ENCODE measurements around the gene TTF2.

TTF2 gene

DNA sequence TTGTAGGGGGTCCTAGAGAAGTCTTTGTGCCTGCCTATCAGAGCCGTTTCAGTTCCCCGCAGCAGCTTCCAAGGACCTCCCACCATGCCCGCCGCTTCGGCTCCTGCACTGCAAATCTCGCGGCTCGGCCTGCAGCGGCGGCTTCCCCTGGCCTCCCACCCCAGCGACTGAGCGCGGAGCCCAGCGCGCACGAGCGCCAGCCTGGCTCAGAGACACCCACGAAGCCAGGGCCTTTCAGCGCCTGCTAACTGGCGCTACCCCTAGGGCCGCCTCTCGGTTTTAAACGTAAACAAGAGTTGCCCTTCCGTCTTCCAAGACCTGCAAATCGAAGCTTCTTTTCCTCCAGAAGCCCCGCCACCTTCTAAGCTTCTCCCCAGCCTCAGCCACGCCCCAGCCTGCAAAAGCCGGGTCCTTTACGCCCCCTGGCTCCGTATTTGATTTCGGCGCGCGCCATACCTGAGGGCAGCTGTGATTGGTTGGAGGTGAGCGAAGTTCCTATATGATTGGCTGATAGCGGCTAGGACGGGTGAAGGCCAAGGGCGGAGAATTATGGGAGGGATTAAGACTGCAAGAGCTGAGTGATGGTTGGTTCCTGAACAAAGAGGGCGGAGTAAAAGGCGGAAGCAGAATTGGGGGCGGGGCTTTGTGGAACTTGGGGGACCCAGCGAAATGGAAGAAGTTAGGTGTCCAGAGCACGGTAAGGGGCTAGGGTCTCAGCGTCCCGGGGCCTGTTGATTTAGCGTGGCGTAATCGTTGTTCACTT lies at the start of gene TTF2:
TTF2 (plus strand) TSS at position 649 of the 763 bp plus-strand sequence; CDS start at position 670, 21 bp downstream.
- peak; percentile 99 for DNase-seq

DNA sequence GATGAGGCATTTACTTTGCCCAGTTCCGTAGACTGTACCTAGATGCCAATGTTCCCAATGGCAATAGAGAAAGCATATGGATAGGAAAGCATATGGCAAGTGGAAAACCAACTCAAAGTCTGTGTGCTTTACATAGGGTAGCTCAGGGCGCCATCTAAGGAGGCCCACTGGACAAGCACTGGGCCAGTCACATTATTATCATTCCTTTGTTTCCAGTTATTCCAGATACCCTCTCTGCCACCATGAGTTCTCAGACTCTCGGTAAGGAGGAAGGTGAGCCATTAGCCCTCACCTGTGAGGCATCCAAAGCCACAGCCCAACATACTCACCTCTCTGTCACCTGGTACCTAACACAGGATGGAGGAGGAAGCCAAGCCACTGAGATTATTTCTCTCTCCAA lies 48.8 kb upstream of the TTF2 start:
- DNase-seq, result no peak

DNA sequence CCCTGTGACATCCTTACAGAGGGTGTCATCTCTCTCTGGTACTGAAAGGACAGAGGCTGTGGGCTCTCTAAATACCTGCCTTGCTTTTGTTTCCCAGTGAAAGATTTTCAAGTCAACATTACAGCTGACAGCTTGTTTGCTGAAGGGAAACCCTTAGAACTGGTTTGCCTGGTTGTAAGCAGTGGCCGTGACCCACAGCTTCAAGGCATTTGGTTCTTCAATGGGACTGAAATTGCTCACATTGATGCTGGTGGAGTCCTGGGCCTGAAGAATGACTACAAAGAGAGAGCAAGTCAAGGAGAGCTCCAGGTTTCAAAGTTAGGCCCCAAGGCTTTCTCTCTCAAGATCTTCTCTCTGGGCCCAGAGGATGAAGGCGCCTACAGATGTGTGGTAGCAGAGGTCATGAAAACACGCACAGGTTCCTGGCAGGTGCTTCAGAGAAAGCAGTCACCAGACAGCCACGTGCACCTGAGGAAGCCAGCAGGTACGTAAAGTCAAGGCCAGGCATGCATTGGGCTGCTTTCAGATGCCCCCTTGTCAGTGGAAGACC lies 46.7 kb upstream of the TTF2 start:
- no peak for DNase-seq

DNA sequence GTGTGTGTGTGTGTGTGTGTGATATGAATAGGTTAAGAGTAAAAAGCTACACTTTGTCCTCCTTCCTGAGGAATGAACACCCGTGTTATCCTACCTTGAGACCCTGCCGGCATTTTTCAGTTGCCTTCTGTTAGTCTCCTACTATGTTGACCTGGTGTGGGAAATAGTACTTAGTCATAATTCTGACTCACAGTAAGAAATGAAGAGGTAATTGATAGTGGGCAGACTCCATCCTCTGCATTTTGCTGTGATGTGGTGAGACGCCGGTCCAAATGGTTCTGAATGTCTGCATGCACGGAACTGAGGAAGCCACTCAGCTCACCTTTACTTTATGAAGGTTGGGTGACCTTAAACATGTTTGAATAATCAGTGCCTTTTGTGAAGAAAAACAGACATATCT lies 45.9 kb upstream of the TTF2 start:
- no peak for DNase-seq

DNA sequence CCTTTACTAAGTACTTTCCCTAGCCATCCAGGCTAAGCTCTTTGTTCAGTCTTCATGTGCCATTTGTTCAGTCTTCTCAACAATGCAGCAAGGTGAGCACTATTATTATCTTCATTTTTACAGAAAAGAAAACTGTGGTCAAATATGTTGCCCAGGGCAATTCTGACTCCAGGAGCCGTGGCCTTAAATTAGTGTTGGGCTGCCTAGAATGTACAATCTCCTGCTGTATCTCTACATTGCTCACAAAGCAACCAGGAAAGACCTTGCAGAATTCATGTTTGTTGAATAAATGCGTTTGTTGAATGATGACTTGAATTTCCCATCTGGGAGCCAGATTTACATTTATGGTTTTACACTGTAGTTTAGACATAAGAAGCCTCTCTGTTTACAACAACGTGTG lies 44.4 kb upstream of the TTF2 start:
- DNase-seq, result no peak

DNA sequence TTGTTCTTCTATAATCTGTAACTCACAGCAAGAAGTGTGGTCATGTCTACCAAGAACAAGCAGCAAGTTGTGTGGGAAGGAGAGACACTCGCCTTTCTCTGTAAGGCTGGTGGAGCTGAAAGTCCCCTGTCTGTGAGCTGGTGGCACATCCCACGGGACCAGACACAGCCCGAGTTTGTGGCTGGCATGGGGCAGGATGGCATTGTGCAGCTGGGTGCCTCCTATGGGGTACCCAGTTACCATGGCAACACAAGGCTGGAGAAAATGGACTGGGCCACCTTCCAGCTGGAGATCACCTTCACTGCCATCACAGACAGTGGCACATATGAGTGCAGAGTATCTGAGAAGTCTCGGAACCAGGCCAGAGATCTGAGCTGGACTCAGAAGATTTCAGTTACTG lies 43.1 kb upstream of the TTF2 start:
- no peak for DNase-seq

DNA sequence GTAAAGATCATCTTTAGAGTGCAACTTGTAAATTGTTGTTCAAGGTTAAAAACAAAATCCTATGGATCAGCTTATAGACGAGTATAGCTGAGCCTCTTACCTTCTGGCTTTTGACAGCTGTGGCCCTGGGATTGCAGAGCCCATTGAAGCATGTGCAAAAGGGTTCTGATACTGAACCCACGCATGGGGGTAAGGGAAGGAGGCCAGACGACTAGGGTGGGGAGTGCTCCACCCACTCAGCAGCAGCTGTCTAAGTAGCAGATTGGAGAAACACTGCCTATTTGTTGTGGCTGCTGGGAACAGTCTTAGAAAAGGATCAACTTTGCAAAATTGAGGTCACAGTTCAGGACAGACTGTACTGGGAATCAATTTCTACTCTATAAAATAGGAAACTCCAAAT lies 42.5 kb upstream of the TTF2 start:
- DNase-seq, result no peak

DNA sequence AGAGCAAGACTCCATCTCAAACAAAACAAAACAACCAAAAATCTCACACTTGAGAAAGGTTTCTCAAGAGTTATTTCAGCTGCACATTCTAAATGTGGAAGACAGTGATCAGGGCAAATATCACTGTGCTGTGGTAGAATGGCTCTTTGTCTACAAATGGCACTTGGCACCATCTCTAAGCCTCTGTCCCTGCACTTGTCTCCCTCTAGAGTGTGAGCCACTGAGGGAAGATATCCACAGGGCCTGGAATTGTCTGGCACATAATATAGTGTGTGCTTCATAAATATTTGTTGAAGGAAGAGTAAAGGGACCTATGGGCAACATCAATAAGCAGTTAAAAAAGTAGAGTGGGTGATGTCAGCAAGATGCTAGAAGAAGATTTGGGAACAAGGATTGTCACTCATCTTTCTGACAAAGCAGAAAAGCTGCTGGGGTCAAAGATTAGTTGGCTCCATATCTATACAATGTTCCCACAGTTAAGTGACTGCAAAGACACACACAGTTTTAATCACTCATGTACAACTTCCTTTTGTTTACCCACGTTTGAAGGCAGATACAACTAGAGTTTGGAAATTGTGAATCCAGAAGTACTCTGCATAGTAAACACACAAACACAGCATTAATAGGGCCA lies 39.5 kb upstream of the TTF2 start:
- DNase-seq, result no peak

DNA sequence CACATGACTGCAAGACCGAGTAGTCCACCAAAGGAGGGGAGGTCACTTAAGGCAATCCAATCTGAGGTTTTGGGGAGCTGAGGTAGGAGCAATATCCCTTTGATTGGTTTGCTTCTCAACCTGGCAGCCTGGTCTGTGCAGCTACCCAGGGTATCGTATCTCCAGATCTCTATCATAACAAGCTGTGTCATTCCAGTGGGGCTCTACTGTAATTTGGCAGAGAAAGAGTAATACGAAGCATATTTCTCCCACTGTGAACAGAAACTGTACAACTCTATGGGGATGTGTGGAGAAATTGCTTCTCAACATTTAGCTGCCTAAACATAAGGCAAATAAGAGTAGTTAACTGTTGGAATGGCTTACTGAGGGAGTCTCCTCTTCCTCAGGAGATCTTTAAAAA lies 38.0 kb upstream of the TTF2 start:
- no peak for DNase-seq

DNA sequence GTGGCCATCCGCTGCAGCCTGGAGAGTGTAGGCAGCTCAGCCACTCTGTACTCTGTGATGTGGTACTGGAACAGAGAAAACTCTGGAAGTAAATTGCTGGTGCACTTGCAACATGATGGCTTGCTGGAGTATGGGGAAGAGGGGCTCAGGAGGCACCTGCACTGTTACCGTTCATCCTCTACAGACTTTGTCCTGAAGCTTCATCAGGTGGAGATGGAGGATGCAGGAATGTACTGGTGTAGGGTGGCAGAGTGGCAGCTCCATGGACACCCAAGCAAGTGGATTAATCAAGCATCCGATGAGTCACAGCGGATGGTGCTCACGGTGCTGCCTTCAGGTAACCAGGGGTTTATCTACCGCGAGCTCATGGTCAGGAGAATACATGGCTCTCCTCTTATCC lies 34.6 kb upstream of the TTF2 start:
- no peak for DNase-seq

DNA sequence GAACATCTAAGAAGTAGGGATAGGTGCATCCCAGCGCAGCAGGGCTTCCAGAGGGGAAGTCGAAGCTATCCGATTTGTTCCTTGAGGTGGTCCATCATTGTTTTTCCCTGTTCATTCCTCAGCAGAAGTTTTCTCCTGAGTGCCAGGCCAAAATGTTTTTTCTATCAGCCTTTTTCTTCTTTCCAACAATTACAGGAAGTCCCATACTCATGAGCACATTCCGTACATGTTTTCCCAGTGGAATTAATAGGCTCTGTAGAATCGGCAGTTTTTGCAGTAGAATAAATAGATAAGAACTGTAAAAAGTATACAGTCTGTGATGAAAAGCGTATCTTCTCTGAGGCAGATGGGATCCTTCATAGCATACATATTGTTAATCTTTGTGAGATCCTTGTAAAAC lies 33.8 kb upstream of the TTF2 start:
- DNase-seq, result no peak

DNA sequence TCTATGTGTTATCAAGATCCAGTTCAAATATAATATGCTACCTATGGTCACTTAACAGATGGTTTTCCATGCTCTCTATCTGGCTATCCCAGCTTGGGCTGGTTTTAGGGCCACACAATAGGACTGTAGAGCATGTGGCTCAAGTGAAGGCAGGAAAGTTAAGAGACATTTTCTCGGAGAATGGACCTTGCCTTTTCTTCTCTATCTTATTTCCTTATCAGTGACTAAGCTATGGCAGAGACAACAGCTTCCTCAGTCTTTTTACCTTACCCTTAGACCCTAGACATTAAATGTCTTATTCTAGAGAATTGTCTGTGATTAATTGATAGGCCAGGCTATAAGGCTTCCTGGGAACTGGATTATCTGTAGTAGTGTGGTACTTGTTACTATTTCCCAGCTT lies 30.4 kb upstream of the TTF2 start:
- DNase-seq, result no peak

DNA sequence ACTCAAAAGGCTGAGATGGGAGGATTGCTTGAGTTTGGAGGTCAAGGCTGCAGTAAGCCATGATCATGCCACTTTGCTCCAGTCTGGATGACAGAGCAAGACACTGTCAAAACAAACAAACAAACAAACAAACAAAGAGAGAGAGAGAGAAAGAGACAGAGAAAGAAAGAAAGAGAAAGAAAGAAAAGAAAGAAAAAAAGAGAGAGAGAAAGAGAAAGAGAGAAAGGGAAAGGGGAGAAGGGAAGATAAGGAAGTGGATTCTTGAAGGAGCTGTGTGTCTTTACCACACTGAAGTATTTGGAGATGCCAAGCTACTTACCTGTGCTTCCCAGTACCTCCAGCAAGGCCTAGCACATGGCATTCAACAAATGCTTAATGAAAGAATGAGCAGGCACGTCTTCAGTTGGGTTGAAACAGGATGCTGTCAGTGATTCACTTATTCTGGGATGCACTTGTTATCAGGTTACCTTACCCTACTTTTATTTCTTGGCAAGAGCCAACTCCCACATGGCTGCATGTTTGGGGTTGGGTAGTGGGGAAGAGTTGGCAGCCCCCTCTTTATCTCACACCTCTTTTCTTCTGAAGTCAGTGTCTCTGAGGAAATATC lies 29.8 kb upstream of the TTF2 start:
- DNase-seq, result no peak

DNA sequence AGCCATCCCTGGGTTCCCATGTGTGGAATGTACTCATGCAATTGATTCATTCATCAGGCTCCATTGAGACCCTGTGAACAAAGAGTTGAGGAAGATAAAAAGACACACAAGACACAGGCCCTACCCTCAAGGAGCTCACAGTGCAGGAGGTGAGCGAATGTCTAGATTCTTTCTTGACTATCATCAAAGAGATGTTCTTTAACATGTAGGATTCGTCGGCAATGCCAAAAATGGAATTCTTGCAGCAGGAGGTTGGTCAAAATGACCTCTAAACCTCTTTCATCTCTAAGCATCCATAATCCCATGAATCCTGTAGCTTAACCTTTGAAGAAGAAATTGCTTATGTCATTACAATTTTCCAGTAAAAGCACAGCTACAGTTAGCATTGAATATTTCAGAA lies 27.9 kb upstream of the TTF2 start:
- no peak for DNase-seq

DNA sequence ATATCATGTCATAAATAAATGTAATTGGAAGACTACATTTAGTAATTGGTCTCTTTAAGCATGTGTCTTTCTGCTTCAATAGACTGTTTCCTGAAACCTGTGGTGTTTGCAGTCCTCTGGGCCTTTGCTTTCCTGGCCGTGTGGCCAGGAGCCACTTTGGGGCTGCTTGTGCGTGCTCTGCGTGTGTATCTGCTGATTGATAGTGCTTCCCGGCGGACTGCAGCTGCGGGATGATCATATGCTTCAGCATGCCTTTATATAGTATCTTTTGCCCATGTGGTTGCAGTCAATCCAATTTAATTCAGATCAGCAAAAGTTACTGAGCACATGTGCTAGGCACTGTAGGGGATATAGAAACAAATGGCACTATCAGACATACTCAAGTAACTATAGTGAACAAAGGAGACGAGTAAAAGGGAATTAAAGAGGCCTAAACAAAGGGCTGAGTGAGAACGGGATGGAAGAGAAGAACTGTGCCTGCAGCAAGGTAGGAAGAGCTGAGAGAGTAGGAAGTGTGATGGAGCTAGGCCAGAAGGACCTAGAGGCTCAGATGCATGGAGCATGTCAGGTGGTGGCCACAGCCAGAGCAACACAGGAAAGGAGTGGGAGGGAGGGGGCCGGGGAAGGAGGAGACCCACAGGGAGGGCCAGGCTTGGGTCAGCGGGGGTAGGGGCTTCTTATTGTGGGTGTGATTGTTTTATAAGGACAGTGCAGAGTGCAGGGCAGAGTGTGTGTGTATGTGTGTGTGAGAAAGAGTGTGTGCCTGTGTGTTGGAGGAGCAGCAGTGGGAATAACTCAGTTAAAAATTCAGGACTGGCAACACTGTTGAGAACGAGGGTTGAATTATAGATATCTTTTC lies 27.2 kb upstream of the TTF2 start:
- DNase-seq, result no peak

DNA sequence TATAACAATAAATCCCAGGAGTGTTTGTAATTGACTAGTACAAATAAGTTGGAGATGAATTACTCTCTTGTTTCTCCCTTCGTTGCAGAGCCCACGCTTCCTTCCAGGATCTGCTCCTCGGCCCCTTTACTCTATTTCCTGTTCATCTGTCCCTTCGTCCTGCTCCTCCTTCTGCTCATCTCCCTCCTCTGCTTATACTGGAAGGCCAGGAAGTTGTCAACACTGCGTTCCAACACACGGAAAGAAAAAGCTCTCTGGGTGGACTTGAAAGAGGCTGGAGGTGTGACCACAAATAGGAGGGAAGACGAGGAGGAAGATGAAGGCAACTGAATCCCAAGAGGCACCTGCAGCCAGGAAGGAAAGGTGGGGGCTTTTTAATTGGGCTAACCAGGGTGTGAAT lies 26.4 kb upstream of the TTF2 start:
- no peak for DNase-seq

DNA sequence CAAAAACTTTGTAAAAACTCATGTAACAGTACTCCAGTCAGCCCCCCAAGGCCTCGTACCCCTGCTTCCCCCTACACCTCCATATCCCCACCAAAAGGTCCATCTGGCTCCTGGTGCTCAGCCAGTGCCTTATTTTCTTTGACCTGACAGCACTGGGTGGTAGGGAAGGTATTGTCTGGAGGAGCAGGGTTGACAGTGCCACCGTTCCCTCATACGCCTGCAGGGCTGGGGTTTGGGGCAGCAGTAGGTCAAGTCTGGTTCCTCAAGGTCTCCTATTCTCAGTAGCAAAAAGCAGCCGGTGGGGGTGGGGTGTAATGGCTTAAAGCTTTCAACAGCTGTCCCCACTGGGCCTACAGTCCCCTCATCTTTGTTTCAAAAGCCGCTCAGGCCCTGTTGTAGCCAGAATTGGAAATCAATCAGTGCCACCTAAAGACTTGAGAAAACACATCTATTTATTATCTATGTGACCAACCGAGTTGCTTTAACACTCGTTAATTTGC lies 25.3 kb upstream of the TTF2 start:
- no peak for DNase-seq

DNA sequence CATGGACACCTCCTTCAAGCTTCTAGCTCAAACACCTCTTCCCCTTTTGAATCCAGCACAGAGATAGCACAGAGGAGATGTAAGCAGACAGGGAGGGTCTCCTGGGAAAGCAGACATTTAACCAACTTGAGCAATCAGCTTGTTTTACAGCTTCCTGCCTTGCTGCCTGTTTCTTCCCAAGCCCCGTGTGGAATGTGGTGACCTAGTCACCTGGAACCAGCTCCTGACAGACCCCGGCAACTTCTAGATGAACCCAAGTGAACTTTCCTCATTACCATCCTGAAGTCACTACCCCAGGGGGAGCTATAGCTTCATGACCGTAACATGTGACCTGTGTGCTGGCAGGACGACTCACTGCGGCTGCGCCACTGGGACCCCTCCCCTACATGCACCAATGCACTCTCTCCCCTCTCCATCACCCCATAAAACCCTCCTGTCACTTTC lies 24.1 kb upstream of the TTF2 start:
- DNase-seq, result no peak

DNA sequence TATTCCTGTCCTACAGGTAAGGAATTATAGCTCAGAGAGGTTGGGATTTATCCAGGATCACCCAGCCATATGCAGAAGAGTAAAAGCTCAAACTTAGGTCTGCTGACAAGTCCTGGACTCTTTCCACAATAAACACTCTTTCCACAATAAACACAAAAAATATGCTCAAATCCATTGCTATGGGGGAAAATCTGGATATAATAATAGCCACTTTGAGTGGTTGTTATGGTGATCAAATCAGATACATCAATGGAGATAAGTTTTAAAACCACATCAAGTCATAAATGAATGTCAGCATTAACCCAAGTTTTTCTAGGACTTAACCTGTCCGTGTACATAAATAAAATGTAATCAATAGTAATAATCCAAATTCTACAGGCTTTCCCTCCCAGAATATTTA lies 22.3 kb upstream of the TTF2 start:
- DNase-seq, result no peak

DNA sequence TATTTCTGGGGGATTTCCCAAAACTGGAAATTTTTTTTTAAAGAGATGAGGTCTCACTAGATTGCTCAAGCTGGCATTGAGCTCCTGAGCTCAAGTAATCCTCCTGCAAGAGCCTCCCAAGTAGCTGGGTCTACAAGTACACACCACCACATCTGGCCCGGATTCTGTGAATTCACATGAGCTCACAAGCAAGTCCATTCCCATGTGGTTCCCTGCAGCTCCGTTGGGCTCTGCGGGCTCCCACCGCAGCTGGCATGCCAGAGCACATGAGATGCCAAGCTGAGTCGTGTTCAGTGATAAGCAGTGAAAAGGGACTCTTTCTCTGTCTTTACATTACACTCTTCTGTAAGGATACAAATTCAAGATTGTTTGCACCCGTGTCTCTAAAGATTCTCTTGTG lies 21.9 kb upstream of the TTF2 start:
- no peak for DNase-seq

DNA sequence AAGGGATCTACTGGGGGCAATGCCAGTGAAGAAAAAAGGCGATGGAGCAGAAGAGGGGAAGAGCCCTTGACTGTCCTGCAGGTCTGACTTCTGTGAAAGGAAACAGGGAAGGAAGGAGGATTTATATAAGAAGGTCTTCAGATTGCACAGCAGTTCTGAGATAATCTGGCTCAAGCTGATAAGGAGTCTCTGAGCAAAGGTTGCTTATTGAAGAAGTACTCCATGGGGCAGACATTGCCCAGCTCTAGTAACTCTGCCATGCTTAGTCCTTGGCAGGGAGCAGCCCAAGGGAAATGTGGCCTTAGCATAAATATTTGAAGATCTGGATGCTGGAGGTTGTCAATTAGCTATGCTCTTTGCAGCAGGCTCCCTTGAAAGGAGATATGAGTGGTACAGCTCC lies 15.9 kb upstream of the TTF2 start:
- no peak for DNase-seq

DNA sequence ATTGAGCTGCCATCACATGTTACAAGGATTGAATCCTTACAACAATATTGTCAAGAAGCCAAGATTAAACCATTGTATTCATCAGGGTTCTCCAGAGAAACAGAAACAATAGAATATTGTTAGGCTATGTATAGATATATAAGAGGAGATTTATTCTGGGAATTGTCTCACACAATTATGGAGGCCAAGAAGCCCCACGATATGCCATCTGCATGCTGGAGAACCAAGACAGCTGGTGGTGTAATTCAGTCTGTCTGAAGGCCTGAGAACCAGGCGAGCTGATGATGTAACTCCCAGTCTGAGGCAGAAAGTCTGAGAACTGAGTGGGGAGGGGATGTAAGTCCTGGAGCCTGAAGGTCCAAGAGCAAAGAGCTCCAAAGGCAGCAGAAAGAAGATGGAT lies 14.5 kb upstream of the TTF2 start:
- DNase-seq, result no peak

DNA sequence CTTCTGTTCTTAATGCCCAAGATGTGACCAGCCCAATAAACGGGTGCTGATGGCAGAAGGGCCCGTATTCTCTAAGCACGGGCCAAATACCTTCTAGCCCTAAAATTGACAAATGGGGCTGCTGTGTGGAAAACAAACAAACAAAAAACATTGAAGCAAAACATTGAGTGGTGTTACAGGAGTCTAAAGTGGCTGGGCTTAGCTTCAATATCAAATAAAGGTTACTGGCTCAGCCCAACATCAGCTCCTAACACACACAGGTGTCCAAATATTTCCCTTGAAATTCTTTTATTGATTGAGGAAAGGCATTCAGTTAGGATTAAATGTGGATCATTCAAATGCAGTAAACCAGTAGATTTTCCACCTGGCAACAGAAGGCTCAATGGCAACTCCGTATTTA lies 13.3 kb upstream of the TTF2 start:
- no peak for DNase-seq

Data from HCEC 1CT (cell line).